ENCODE data around the gene SUN5. TPM values are rescaled to one million over a fixed set of nuclear protein-coding genes. Genes with fewer than 3 reads are reported as not detected.

Gene SUN5
- total and polyA plus RNA-seq, 4 donors, result not detected

DNA sequence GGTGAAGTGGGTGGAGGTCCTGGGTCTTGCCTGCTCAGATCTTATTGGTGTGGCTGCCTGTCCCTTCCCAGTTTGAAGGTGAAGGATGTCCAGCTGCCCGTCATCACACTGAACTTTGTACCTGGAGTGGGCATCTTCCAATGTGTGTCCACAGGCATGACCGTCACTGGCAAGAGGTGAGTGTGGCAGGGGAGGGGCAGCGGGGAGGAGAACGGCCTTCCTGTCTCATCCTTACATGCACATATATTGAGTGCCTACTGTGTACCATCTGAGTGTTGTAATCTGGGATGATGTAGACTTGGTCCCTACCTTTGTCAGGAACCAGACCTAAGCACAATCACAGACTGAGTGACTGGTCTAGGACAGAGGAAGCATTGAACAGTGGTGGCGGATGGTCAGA lies 29.9 kb upstream of the SUN5 start:
- H3K4me3 ChIP-seq, result no peak overlapping the region
- H3K27ac ChIP-seq (ENCODE audit: low read depth in 1 of 2, low read length in 1 of 2), result no peak overlapping the region
- no peaks in the 10 kb centered on the region for H3K36me3 ChIP-seq (ENCODE audit: control insufficient read depth in 4 of 4, insufficient read depth in 4 of 4, low read length in 4 of 4)
- peaks cover 0 to 15% (median 2%) of the 10 kb centered on the region in 3 donors for H3K27me3 ChIP-seq (ENCODE audit: control insufficient read depth in 3 of 3, insufficient read depth in 3 of 3, low read length in 2 of 3)
- DNase-seq, result no peak
- WGBS, 2 donors, result 89 to 94% methylated on average over 5 of the region's 5 CpGs
- H3K9me3 ChIP-seq (ENCODE audit: control insufficient read depth in 4 of 4, insufficient read depth in 3 of 4, low read length in 3 of 4), result peaks cover 0 to 5% (median 2%) of the 10 kb centered on the region in 4 donors
- H3K4me1 ChIP-seq (ENCODE audit: control insufficient read depth in 5 of 5, insufficient read depth in 5 of 5, low read length in 5 of 5), result no peaks in the 10 kb centered on the region
- ATAC-seq (ENCODE audit: insufficient read depth, low FRiP score), result no peak
- TF ChIP-seq, protein P1, sequence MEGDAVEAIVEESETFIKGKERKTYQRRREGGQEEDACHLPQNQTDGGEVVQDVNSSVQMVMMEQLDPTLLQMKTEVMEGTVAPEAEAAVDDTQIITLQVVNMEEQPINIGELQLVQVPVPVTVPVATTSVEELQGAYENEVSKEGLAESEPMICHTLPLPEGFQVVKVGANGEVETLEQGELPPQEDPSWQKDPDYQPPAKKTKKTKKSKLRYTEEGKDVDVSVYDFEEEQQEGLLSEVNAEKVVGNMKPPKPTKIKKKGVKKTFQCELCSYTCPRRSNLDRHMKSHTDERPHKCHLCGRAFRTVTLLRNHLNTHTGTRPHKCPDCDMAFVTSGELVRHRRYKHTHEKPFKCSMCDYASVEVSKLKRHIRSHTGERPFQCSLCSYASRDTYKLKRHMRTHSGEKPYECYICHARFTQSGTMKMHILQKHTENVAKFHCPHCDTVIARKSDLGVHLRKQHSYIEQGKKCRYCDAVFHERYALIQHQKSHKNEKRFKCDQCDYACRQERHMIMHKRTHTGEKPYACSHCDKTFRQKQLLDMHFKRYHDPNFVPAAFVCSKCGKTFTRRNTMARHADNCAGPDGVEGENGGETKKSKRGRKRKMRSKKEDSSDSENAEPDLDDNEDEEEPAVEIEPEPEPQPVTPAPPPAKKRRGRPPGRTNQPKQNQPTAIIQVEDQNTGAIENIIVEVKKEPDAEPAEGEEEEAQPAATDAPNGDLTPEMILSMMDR (IDR thresholded peaks at IDR 0.05; ENCODE audit: control extremely low read depth, extremely low read depth), result no peak
- no peak overlapping the region for H3K9ac ChIP-seq (ENCODE audit: insufficient read depth in 1 of 2, low read length in 2 of 2)

DNA sequence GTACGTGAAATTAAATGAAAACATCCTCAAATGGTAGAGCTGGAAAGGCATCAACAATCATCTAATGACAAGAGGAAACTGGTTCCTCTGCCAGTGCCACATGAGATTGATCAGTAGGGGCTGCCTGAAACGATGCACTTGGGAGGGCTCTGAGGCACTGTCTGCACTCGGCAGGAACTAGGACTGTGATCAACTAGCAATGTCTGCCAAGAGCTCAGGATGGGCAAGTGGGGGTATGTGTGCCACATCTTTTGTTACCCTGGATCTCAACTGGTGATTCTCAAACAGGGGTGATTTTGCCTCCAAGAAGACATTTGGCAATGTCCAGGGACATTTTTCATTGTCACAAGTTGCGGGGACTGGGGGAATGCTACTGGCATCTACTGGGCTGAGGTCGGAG lies 29.1 kb upstream of the SUN5 start:
- Histone ChIP-seq H3K9me3 (ENCODE audit: control insufficient read depth in 4 of 4, insufficient read depth in 3 of 4, low read length in 3 of 4) (peaks cover 0 to 5% (median 2%) of the 10 kb centered on the region in 4 donors), H3K36me3 (ENCODE audit: control insufficient read depth in 4 of 4, insufficient read depth in 4 of 4, low read length in 4 of 4) (no peaks in the 10 kb centered on the region), H3K27ac (ENCODE audit: low read depth in 1 of 2, low read length in 1 of 2) (no peak overlapping the region), H3K9ac (ENCODE audit: insufficient read depth in 1 of 2, low read length in 2 of 2) (no peak overlapping the region), H3K4me1 (ENCODE audit: control insufficient read depth in 5 of 5, insufficient read depth in 5 of 5, low read length in 5 of 5) (no peaks in the 10 kb centered on the region), H3K4me3 (no peak overlapping the region), H3K27me3 (ENCODE audit: control insufficient read depth in 3 of 3, insufficient read depth in 3 of 3, low read length in 2 of 3) (peaks cover 0 to 13% (median 2%) of the 10 kb centered on the region in 3 donors)
- DNase-seq (no peak), ATAC-seq (ENCODE audit: insufficient read depth, low FRiP score) (no peak)
- WGBS, 2 donors, result 75 to 81% methylated on average over 5 of the region's 5 CpGs
- TF ChIP-seq, protein P1 (IDR thresholded peaks at IDR 0.05; ENCODE audit: control extremely low read depth, extremely low read depth), result no peak

DNA sequence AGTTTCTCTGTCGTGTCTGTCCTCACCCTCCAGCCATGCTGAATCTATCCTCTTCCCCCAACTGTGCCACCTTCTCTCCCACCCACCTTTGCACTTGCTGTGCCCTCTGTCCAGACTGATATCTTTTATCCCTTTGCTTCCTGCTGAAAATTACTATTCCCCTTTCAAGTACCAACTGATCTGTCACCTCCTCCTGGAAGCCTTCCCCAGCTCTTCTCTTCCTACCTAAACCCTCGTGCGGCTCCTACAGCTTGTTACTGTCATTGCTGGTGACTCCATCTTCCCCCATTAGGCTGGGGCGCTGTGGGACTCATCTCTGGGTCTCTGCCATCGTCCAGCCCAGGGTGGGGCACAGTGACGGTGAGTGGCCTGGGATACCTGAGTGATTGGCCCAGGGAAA lies 28.3 kb upstream of the SUN5 start:
- no peak for DNase-seq
- H3K4me1 ChIP-seq (ENCODE audit: control insufficient read depth in 5 of 5, insufficient read depth in 5 of 5, low read length in 5 of 5), result no peaks in the 10 kb centered on the region
- ATAC-seq (ENCODE audit: insufficient read depth, low FRiP score), result no peak
- 77 to 80% methylated on average over 6 of the region's 6 CpGs for WGBS, 2 donors
- no peaks in the 10 kb centered on the region for H3K36me3 ChIP-seq (ENCODE audit: control insufficient read depth in 4 of 4, insufficient read depth in 4 of 4, low read length in 4 of 4)
- no peak overlapping the region for H3K27ac ChIP-seq (ENCODE audit: low read depth in 1 of 2, low read length in 1 of 2)
- H3K4me3 ChIP-seq, result no peak overlapping the region
- H3K27me3 ChIP-seq (ENCODE audit: control insufficient read depth in 3 of 3, insufficient read depth in 3 of 3, low read length in 2 of 3), result peaks cover 0 to 5% (median 0%) of the 10 kb centered on the region in 3 donors
- TF ChIP-seq, protein P1 (IDR thresholded peaks at IDR 0.05; ENCODE audit: control extremely low read depth, extremely low read depth), result no peak
- peaks cover 0 to 5% (median 2%) of the 10 kb centered on the region in 4 donors for H3K9me3 ChIP-seq (ENCODE audit: control insufficient read depth in 4 of 4, insufficient read depth in 3 of 4, low read length in 3 of 4)
- H3K9ac ChIP-seq (ENCODE audit: insufficient read depth in 1 of 2, low read length in 2 of 2), result no peak overlapping the region

DNA sequence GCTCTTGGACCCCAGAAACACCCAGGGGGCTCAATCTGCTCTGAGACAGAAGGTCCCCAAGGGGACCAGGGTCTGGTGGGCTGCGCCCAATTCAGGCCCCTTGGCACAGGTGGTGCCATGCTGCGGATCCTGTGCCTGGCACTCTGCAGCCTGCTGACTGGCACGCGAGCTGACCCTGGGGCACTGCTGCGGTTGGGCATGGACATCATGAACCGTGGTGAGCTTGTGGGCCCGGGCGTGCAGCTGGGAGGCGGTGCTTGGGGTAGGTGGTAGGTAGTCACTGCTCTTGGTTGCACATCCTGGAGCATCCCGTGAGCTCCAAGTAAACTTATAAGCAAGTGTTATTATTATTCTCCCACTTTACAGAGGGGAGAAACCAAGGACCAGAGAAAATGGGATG lies 27.3 kb upstream of the SUN5 start, which contains the start of gene BPIFB6:
BPIFB6 (plus strand) TSS at position 118 of the 400 bp plus-strand sequence; CDS start at position 118, 0 bp downstream.
- Histone ChIP-seq H3K9ac (ENCODE audit: insufficient read depth in 1 of 2, low read length in 2 of 2) (no peak within 1 kb of the TSS), H3K4me3 (no peak within 1 kb of the TSS), H3K27me3 (ENCODE audit: control insufficient read depth in 3 of 3, insufficient read depth in 3 of 3, low read length in 2 of 3) (no peaks in the 10 kb centered on the region), H3K36me3 (ENCODE audit: control insufficient read depth in 4 of 4, insufficient read depth in 4 of 4, low read length in 4 of 4) (no peaks in the 10 kb centered on the region), H3K9me3 (ENCODE audit: control insufficient read depth in 4 of 4, insufficient read depth in 3 of 4, low read length in 3 of 4) (peaks cover 0 to 5% (median 2%) of the 10 kb centered on the region in 4 donors), H3K4me1 (ENCODE audit: control insufficient read depth in 5 of 5, insufficient read depth in 5 of 5, low read length in 5 of 5) (no peaks in the 10 kb centered on the region), H3K27ac (ENCODE audit: low read depth in 1 of 2, low read length in 1 of 2) (no peak within 1 kb of the TSS)
- DNase-seq, result no peak
- TF ChIP-seq, protein P1 (IDR thresholded peaks at IDR 0.05; ENCODE audit: control extremely low read depth, extremely low read depth), result no peak
- 90 to 94% methylated on average over 10 of the region's 10 CpGs for WGBS, 2 donors
- no peak for ATAC-seq (ENCODE audit: insufficient read depth, low FRiP score)
